ENCODE data around the gene ADAM22.

DNA sequence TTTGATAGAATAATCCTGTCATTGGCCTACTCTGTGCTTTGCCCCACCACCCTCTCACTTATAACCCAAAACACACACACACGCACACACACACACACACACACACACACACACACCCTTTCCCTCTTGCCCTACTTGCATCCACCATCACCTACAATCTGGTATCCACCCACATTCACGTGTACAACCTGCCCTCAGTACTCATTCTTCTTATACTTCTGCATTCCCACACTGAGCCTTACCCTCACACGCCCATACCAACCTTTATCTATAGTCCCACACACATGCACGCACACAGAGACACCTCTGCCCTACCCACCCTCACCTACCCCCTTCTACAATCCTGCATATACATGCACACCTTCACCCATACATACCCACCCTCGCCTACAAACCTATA is 296.6 kb downstream of the ADAM22 start:
- TF ChIP-seq POLR2A (IDR thresholded peaks at IDR 0.05) (no peak), CTCF (IDR thresholded peaks at IDR 0.05) (no peak)
